ENCODE data around the gene IMPDH1. TPM values are rescaled to one million over a fixed set of nuclear protein-coding genes. Genes with fewer than 3 reads are reported as not detected.

The IMPDH1 gene
- total RNA-seq, 1 donor from 2014 or later = 148 TPM

- no peaks in the 10 kb centered on the region for H3K36me3 ChIP-seq
- H3K4me3 ChIP-seq = no peak overlapping the region
- H3K27me3 ChIP-seq = no peaks in the 10 kb centered on the region
- H3K27ac ChIP-seq = peak overlapping the region in 1 of 2 donors; percentile 59
- H3K9me3 ChIP-seq = no peaks in the 10 kb centered on the region
- H3K4me1 ChIP-seq = peaks cover 4 to 11% of the 10 kb centered on the region in 2 donors
- no peak for TF ChIP-seq CTCF (IDR thresholded peaks at IDR 0.05)
- DNase-seq (ENCODE audit: low spot score in 2 of 2) = no peak
- intact Hi-C loops (cut with DNase I) = no loop called here
Measured at GRCh38 chr7:128450409-128450808, 40.6 kb upstream of the IMPDH1 start.

- DNase-seq (ENCODE audit: low spot score in 2 of 2) = no peak
- Histone ChIP-seq H3K9me3 (no peaks in the 10 kb centered on the region), H3K36me3 (no peaks in the 10 kb centered on the region), H3K27ac (no peak overlapping the region), H3K27me3 (no peaks in the 10 kb centered on the region), H3K4me3 (no peak overlapping the region), H3K4me1 (peaks cover under 1 to 2% of the 10 kb centered on the region in 2 donors)
- TF ChIP-seq CTCF (IDR thresholded peaks at IDR 0.05) = no peak
- intact Hi-C loops (cut with DNase I) = no loop called here
Measured at GRCh38 chr7:128448751-128449302, 39.0 kb upstream of the IMPDH1 start.

DNA sequence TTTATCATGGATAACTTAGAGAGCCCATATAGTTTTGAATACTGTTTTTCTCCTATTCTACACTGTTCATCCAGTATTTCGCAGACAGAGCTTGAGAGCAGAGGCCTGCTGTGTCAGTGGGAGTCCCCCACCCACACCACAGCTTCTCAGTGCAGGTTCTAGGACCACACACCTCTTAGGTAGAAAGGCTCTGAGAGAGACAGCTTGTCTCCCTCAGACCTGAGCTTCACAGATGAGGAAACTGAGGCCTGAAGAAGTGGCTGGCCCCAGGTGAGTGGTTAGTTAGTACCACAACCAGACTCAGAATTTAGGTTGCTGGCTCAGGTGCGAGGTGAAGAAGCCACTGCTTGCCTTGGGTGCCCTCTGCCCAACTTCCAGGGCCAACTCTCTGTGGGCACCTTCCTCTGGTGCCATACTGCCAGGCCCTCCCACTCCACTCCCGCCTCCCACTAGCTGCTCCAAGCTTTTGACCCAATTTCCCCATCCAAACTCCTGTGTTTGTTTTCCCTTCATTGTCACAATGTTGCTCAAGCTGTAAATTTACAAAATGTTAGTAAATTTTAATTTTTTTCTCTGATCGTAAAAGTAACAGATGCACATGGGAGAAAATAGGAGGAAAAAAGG, 38.3 kb upstream of the IMPDH1 start:
- no peaks in the 10 kb centered on the region for H3K36me3 ChIP-seq
- no peaks in the 10 kb centered on the region for H3K27me3 ChIP-seq
- H3K4me3 ChIP-seq = no peak overlapping the region
- intact Hi-C loops (cut with DNase I) = no loop called here
- DNase-seq (ENCODE audit: low spot score in 2 of 2) = no peak
- no peaks in the 10 kb centered on the region for H3K9me3 ChIP-seq
- no peaks in the 10 kb centered on the region for H3K4me1 ChIP-seq
- no peak overlapping the region for H3K27ac ChIP-seq
- TF ChIP-seq CTCF (IDR thresholded peaks at IDR 0.05) = no peak

- H3K4me3 ChIP-seq = no peak overlapping the region
- no peaks in the 10 kb centered on the region for H3K9me3 ChIP-seq
- TF ChIP-seq CTCF (IDR thresholded peaks at IDR 0.05) = no peak
- H3K36me3 ChIP-seq = no peaks in the 10 kb centered on the region
- DNase-seq (ENCODE audit: low spot score in 2 of 2) = no peak
- intact Hi-C loops (cut with DNase I) = no loop called here
- no peaks in the 10 kb centered on the region for H3K4me1 ChIP-seq
- no peaks in the 10 kb centered on the region for H3K27me3 ChIP-seq
- H3K27ac ChIP-seq = peak overlapping the region in 1 of 2 donors; percentile 64
Measured at GRCh38 chr7:128446306-128446705, 36.5 kb upstream of the IMPDH1 start.

DNA sequence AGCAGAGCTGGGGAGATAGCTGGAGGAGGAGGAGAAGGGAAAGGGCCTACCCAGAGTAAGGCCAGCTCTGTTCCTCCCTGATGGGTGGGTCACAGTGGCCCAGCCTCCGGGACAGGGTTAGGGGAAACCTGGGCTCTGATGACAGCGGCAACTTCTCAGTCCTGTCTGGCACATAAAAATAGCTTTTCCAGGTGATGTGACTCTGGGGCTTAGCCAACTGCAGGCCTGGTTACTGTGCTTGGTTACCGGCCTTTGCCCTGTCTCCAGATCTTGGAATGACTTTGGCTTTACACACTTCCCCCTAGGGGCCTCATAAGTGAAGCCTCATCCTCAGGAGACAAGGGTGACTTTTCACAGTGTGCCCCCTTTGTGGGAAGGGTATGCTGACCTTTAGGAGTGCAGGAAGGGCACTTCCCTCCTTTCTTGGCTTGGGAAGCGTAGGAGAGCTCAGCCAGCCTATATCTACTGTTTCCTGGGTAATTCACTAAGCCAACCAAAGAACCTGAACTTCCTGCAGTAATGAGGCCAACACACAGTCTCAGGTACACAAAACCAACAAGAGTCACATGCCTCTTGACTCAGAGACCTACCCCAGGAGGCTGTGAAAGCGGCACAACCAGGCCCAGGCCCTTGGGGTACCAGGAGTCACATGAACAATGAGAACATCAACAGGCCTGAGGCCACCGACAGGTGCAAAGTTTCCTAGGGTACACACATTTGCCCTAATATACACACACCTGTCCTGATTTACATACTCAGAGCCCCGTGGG, 34.2 kb upstream of the IMPDH1 start:
- H3K4me1 ChIP-seq = no peaks in the 10 kb centered on the region

More for the DNA sequence above, 34.2 kb upstream of the IMPDH1 start:
- intact Hi-C loops (cut with DNase I) = no loop called here
- Histone ChIP-seq H3K9me3 (no peaks in the 10 kb centered on the region), H3K36me3 (no peaks in the 10 kb centered on the region), H3K27ac (no peak overlapping the region), H3K27me3 (no peaks in the 10 kb centered on the region), H3K4me3 (no peak overlapping the region)
- DNase-seq (ENCODE audit: low spot score in 2 of 2) = peak in 1 of 2 donors; percentile 42
- no peak for TF ChIP-seq CTCF (IDR thresholded peaks at IDR 0.05)
